Transverse colon (tissue), 3 donors: ENCODE data around the gene KIAA1217.

ENCODE experiments used
- EP300 ChIP-seq: sonication (generic); formaldehyde crosslinking; IDR thresholded peaks from one replicate; pipeline ENCODE4 v1.6.1; 2017; ENCODE audit warnings: antibody characterized with exemption, low read depth
- POLR2A ChIP-seq: fragments of 450-650 bp; IDR thresholded peaks from one replicate; pipeline ENCODE4 v1.6.1; 2016; ENCODE audit warnings: antibody characterized with exemption, mild to moderate bottlenecking, moderate library complexity
- POLR2AphosphoS5 ChIP-seq, 3 donors: sonication (generic); formaldehyde crosslinking; IDR thresholded peaks; one replicate each; pipeline ENCODE4 v1.6.1; 2016; ENCODE audit warnings: antibody characterized with exemption in 3 of 3

DNA sequence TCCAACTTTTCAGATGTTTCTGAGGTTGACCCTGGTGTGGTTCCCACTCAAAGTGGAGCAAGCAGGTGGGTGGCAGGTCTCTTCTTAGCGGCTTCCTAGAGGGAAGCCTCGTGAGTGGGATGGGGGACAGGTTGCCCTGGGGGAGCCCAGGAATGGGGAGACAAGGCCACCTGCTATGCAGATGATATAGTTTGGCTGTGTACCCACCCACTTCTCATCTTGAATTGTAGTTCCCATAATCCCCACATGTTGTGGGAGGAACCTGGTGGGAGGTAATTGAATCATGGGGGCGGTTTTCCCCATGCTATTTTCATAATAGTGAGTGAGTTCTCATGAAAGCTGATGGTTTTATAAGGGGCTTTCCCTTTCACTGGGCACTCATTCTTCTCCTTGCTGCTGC, 68.3 kb downstream of the KIAA1217 start:
- TF ChIP-seq POLR2A (no peak), EP300 (no peak), POLR2AphosphoS5 (IDR thresholded peaks at IDR 0.05) (no peak)
